NCI-H1694 (cell line): ENCODE data around the gene NR1H2.

Experiments
- DNase-seq: peaks from one replicate; lab custom pipeline; 2025; lab: John Stamatoyannopoulos, UW

The NR1H2 gene

DNA sequence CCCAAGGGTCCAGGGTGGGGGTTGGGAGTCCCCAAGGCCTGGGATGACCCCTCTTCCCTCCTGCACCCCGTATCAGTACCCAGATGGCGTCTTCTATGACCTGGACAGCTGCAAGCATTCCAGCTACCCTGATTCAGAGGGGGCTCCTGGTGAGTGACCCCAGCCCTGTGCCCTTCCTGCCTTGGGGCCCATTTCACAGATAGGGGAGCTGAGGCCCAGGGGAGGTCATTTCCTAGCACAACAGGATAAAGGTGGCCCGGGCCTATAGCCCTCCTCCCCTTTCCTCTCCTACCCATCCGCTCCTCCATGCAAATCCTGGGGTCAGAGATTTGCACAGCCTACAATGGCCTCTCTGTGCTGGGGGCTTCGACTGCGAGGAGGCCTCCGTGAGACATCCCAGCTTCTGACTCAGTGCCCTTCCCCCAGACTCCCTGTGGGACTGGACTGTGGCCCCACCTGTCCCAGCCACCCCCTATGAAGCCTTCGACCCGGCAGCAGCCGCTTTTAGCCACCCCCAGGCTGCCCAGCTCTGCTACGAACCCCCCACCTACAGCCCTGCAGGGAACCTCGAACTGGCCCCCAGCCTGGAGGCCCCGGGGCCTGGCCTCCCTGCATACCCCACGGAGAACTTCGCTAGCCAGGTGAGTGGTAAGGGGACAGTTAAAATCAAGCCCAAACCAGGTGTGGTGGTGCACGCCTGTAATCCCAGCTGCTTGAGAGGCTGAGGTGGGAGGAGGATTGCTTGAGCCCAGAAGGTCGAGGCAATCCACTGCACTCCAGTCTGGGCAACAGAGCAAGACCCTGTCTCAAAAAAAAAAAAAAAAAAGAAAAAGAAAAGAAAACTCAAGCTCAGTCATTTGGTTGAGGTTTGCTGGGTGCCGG is 46.4 kb downstream of the NR1H2 start:
- DNase-seq: no peak

- no peak for DNase-seq
Measured at GRCh38 chr19:50423279-50424113, 47.2 kb downstream of the NR1H2 start.

DNA sequence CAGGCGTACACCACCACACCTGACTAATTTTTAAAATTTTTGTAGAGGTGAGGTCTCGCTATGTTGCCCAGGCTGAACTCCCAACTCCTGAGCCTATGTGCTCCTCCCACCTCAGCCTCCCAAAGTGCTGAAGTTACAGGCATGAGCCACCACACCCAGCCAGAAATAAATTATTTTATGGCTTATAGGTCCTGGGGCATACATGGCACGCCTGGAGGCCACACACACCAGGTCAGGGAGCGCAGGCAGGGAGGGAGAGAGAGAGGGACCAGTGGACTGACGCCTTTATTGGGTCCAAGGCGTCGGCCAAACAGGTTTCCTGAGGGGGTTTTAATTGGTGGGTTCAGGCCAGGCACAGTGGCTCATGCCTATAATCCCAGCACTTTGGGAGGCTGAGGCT is 49.3 kb downstream of the NR1H2 start:
- DNase-seq: no peak

GRCh38 chr19:50427318-50427925 is 51.2 kb downstream of the NR1H2 start:
- no peak for DNase-seq

DNA sequence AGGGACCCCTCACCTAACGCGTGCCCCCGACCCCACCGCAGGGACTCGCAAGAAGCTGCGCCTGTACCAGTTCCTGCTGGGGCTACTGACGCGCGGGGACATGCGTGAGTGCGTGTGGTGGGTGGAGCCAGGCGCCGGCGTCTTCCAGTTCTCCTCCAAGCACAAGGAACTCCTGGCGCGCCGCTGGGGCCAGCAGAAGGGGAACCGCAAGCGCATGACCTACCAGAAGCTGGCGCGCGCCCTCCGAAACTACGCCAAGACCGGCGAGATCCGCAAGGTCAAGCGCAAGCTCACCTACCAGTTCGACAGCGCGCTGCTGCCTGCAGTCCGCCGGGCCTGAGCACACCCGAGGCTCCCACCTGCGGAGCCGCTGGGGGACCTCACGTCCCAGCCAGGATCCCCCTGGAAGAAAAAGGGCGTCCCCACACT is 51.8 kb downstream of the NR1H2 start:
- DNase-seq: no peak

DNA sequence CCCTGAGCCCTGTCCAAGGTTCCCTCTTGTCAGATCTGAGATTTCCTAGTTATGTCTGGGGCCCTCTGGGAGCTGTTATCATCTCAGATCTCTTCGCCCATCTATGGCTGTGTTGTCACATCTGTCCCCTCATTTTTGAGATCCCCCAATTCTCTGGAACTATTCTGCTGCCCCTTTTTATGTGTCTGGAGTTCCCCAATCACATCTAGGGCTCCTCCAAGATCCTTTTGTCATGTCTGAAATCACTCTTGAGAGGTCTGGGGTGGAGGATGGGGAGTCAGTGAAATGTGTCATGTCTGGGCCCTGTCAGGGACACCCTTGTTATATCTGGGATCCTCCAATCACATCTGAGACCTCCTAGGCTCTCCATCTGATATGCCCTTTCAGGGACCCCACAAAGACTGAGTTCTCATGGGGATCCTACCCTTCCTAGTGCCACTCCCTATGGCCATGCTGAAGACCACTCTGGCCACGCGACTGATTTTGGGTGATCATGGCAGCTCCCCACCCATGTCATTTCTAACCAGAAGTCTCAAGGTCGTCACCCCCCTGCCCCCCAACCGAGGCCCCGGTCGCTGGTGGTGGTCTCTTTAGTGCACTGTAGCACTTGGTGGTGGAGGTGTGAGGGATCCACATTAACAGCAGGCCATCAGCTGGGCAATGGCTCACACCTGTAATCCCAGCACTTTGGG is 52.7 kb downstream of the NR1H2 start:
- no peak for DNase-seq

DNA sequence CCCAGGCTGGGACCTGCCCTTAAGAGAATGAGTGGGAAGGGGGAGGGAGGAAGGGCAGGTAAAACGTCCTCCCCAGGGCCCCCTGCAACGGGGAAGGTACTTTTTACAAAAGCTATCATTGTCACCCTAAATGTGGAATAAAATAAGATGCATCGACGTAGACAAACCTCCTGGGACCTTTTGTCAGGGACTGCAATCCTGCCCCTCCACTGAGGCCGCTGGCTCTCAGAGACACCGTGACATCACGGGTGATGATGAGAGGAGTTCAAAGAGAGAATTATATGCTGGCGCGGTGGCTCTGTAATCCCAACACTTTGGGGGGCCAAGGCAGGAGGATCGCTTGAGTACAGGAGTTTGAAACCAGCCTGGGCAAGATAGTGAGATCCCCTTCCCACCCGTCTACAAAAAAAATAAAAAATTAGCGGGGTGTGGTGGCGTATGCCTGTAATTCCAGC is 54.7 kb downstream of the NR1H2 start:
- no peak for DNase-seq

GRCh38 chr19:50431343-50432220 is 55.3 kb downstream of the NR1H2 start:
- DNase-seq: peak; percentile 66

DNA sequence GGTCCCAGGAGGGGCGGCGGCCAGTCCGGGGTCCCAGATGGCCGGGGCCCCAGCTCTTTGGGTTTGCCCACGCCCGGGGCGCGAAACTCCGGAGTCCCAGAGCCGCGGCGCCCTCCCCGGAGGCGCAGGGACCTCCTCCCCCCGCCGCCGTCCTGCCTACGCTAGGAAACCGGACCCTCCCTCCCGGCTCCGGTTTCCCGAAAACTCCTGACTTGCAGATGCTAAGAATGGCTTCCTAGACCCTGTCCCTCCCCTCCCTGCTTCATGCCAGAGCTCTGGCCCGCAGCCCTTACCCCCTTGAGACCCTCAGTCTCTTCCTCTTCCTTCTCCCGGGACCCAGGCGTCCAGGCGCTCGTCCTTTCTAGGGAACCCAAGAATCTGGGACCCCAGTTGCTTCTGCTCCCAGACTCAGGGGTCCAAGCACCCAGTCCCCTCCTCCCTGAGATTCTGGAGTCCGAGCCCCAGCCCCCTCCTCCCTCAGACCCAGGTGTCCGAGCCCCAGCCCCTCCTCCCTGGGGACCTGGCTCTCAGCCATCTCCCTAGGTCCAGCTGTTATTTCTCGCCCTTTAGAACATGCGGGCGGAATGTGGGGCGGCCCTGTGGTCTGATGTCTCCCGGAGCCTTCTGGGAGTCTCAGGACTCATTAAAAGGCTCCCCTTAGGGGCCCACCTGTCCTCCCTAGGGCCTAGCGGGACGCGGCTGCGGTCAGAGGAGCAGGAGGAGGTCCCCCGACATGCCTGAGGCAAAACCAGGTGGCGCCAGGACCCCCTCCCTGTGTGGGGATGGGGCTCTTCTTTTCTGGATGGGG is 56.2 kb downstream of the NR1H2 start, which contains the start of gene MYBPC2:
MYBPC2 (plus strand) TSS at position 672 of the 808 bp plus-strand sequence; CDS start at position 734, 62 bp downstream.
- no peak for DNase-seq
